ENCODE measurements around the gene KIF21A.

The KIF21A gene

GRCh38 chr12:39435531-39435930 is 7.4 kb downstream of the KIF21A start:
- no peak for DNase-seq

GRCh38 chr12:39431797-39432196 is 11.1 kb downstream of the KIF21A start:
- no peak for DNase-seq

DNA sequence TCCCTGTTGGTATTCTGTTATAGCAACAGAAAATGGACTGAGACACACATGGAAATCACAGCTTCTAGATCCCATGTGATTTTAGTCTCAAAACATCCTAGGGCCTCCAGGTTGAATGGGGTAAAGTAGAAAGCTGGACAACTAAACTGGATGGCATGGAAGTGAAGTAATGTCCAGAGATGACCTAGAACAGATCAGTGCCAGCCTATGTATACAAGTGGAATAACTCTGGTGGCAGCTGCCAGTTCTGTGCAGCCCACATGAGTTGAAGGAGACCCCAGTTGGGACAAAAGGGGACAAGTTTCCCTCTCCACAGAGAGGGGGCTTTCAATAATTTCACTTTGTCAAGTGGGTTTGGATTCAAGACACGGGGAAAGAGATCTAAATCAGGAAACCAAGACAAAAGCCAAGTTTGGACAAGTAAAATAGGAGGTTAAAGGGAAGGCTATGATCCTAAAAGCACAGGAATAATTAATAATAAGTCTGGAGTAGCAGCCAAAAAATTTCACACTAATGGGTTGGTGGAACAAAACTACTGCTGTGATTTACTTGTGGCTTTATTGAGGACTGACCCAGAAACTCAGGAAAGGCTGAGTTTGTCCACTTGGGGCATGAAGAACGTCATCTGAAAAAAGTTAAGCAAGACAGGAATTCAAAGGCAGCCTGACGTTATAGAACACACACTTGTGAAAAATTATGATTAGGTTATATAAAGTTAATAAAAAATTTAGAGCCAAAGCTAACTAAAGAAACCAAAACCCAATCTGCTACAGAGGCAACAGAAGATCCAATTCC is 11.7 kb downstream of the KIF21A start:
- DNase-seq = no peak

GRCh38 chr12:39429809-39430208 is 13.1 kb downstream of the KIF21A start:
- no peak for DNase-seq

GRCh38 chr12:39427360-39427808 is 15.5 kb downstream of the KIF21A start:
- no peak for DNase-seq

- DNase-seq = no peak
These were observed 16.2 kb downstream of the KIF21A start for GRCh38 chr12:39426636-39427240.

GRCh38 chr12:39420043-39420442 is 22.9 kb downstream of the KIF21A start:
- no peak for DNase-seq

GRCh38 chr12:39419471-39419870 is 23.4 kb downstream of the KIF21A start:
- no peak for DNase-seq

DNA sequence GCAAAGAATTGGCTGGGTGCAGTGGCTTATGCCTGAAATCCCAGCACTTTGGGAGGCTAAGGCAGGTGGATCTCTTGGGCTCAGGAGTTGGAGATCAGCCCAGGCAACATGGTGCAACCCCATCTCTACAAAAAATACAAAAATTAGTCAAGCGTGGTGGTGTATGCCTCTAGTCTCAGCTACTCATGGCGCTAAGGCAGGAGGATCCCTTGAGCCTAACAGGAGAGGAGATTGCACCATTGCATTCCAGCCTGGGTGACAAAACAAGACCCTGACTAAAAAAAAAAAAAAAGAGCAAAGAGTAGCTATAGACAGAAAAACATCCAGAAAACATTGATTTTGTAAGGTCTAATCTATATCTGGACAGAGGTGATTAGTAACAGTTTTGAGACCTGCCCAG is 25.0 kb downstream of the KIF21A start:
- DNase-seq = no peak

- no peak for DNase-seq
These were observed 28.8 kb downstream of the KIF21A start for GRCh38 chr12:39413836-39414771.

GRCh38 chr12:39412210-39412609 is 30.7 kb downstream of the KIF21A start:
- no peak for DNase-seq

DNA sequence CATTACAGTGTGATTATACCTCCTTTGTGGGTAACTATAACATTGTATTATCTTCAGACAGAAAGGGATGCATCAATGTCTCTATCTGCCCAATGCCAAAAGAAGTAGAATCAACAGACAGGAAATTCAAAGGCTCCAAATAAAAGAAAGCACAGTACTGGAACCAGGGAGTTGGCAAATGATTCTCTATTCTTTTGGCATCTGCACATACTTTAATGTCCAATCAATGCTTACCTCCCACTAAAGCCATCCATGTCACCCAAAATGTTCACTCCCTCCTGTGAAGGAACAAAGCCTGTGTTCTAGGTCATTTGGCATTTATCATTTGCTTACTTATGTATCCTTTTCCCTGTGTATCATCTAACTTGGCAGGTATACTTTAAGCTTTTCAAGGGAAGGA is 36.7 kb downstream of the KIF21A start:
- no peak for DNase-seq

GRCh38 chr12:39405580-39405979 is 37.3 kb downstream of the KIF21A start:
- DNase-seq = no peak

DNA sequence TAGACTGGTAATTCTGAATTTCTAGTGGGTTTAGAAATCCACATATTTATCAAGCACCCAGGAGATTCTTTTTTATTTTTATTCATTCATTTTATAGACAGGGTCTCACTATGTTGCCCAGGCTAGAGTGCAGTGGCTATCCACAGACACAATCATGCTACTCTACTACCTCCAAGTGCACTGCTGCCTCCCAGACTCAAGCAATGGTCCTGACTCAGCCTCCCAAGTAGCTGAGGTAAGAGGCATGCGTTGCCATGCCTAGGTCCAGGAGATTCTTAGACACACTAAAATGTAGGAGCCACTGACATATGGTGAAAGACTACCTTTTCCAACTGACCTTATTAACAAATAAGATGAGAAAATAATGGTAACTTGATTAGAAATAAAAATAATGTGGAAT is 38.9 kb downstream of the KIF21A start:
- DNase-seq = no peak

DNA sequence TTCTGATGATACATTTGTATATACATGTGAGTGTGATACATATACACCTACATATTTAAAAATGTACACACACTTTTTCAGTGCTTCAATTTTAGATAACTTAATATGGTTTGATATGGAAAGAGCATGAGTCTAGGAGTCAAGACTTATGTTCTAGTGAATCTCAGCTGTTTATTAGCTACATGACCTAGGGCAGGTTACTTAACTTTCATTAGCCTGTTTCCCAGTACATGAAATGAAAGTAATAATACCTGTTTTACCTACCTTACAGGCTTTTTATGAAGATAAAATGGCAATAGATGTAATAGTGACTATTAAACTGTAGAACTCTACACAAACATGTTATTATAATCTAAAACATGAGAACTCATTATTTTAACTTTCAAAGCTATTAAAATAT is 39.5 kb downstream of the KIF21A start:
- no peak for DNase-seq

GRCh38 chr12:39402922-39403321 is 40.0 kb downstream of the KIF21A start:
- no peak for DNase-seq

DNA sequence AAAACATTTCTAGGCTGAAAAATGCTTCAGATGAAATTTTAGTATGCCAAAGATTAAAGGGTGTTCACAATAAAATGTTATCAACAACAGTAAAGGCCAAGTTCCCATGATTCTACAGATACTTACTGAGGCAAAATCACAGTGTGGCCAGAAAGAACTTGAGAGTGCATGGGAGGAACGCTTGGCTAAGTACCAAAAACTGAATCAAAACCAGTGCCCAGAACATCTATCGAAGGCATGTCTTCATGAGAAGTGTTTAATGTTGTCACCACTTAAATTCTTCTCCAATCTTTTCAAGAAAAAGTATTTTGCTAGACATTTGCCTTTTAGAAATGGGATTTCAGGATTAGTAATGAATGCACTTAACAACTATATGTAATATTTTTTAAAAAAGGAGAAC is 41.5 kb downstream of the KIF21A start:
- DNase-seq = no peak

GRCh38 chr12:39395866-39396265 is 47.1 kb downstream of the KIF21A start:
- DNase-seq = no peak

DNA sequence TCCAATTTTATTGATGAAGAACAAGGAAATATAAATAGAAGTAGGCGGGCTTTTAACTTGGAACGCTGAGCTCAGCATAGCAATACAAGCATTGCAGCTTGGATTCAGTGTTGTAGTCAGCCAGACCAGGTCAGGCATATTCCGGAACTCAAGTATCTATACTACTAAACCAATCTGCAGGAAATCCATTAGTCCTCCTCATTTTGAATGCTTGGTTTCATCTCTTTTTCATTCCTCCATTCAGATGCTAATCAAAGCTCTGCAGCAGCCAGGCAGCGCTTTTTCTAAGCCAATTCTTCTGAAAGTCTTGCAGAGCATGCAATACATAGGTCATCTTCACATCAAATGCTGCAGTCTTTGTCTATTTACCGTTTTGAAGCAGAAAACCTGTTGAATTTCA is 49.0 kb downstream of the KIF21A start:
- no peak for DNase-seq

DNA sequence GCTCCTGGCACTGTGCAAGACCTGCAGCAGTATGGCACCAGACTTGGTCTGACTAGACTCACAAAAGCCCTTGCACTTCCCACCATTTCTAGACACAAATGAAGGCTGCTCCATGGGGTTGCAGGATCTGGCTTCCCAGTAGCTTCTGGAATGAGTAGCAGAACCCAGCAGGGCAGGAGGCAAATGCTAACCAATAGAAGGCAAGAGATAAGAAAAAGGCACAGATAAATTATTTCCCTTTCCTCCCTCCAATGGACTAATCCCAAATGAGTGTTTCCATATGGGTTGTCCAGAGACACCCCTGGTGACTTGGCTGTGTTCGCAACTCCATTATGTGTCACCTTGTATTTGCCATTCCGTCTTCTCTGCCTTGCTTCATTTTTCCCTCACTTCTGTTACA is 49.7 kb downstream of the KIF21A start:
- no peak for DNase-seq

DNA sequence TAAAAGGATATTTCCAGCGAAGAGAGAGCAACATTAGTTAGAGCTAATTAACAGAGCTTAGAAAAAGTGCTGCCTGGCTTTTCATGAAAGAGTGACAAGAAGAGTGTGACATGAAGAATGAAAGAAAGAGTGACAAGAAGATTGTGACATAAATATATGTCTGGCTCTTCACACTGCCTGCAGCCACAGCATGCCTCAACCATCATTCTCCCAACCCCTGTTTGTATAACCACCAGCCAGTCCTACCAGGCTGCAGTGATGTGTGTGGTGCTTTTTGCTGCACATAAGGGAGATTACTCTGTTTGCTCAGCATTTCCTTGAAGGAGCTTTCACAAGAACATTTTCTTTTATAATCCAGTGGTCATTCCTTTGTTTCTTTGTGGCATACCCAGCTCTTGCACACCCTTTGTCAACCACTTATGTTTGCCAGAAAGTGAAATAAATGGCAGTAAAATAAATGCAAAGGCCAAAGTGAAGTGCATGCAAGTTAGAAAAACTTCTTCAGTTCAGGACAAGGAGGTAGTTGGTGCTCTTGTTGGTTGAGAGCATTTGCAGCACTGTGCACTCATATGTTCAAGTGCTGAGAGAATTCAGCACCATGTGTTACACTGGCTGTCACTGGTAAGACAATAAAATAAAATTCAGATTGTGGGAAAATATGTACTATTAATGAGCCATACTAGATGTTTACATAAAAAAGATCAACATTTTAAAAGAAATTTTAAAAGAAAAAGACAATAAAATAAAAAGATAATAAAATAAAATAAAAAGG is 50.6 kb downstream of the KIF21A start:
- DNase-seq = no peak

DNA sequence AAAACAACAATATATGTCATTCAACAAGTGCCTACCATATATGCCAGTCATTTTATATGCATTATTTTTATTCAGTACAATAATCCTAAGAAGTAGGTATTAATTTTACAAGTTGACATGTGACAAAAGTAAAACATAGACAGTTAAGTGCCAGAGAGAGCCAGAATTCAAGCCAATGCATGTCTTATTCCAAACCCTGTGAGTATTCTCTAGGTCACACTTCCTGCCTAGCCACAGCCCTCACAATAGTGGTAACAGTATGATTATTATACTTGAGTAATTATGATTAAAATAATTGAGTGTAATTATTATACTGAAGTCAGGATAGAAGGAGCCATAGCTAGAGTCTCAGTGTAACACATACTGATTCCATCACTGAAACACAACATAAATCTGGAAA is 52.2 kb downstream of the KIF21A start:
- no peak for DNase-seq

All from DMS153 (cell line).